Inflammatory macrophage treated with lipopolysaccharide for 4 hours (primary cell): Measurements from ENCODE around the gene MYOM3.
"Not testable (repeated sequence)": the region's sequence is repeated elsewhere in the genome, so short reads cannot be mapped to it uniquely, and the experiment has no call there.

Source experiments
- DNase-seq: peaks from one replicate; pipeline ENCODE4 v3.0.0-alpha.2; 2020

Gene MYOM3

GRCh38 chr1:24069817-24070216 is 42.1 kb downstream of the MYOM3 start:
- DNase-seq = no peak

- DNase-seq = no peak
Measured at GRCh38 chr1:24067978-24068377, 44.0 kb downstream of the MYOM3 start.

GRCh38 chr1:24065304-24065703 is 46.6 kb downstream of the MYOM3 start:
- DNase-seq = no peak

- DNase-seq = no peak
Measured at GRCh38 chr1:24062221-24062620, 49.7 kb downstream of the MYOM3 start.

- DNase-seq = no peak
Measured at GRCh38 chr1:24060482-24060881, 51.5 kb downstream of the MYOM3 start.

- DNase-seq = no peak
Measured at GRCh38 chr1:24058671-24059455, 53.1 kb downstream of the MYOM3 start.

GRCh38 chr1:24057171-24057570 is 54.8 kb downstream of the MYOM3 start:
- DNase-seq = no peak

- no peak for DNase-seq
Measured at GRCh38 chr1:24055681-24056080, 56.3 kb downstream of the MYOM3 start.

- no peak for DNase-seq
Measured at GRCh38 chr1:24052220-24052619, 59.7 kb downstream of the MYOM3 start.

GRCh38 chr1:24051206-24051945 is 60.6 kb downstream of the MYOM3 start:
- DNase-seq = peak; percentile 44

- DNase-seq = no peak
Measured at GRCh38 chr1:24049733-24050132, 62.2 kb downstream of the MYOM3 start.

GRCh38 chr1:24048894-24049293 is 63.0 kb downstream of the MYOM3 start:
- DNase-seq = not testable (repeated sequence)

- DNase-seq = no peak
Measured at GRCh38 chr1:24048205-24048869, 63.6 kb downstream of the MYOM3 start.

- DNase-seq = peak; percentile 22
Measured at GRCh38 chr1:24047110-24047477, 64.8 kb downstream of the MYOM3 start.

GRCh38 chr1:24045771-24046170 is 66.2 kb downstream of the MYOM3 start:
- DNase-seq = no peak

GRCh38 chr1:24044672-24045071 is 67.3 kb downstream of the MYOM3 start:
- DNase-seq = not testable (repeated sequence)

GRCh38 chr1:24043345-24044032 is 68.4 kb downstream of the MYOM3 start:
- no peak for DNase-seq

- no peak for DNase-seq
Measured at GRCh38 chr1:24042315-24042714, 69.6 kb downstream of the MYOM3 start.

- no peak for DNase-seq
Measured at GRCh38 chr1:24036088-24036487, 75.8 kb downstream of the MYOM3 start.

- no peak for DNase-seq
Measured at GRCh38 chr1:24032981-24033380, 79.0 kb downstream of the MYOM3 start.

- DNase-seq = not testable (repeated sequence)
Measured at GRCh38 chr1:24030976-24031516, 80.9 kb downstream of the MYOM3 start.

GRCh38 chr1:24027838-24028468 is 84.0 kb downstream of the MYOM3 start:
- peak; percentile 19 for DNase-seq
